GM21737 (cell line): Measurements from ENCODE around the gene NMUR2.
A peak's percentile ranks its signal among the peaks of the same experiment; 100 is the strongest.

ENCODE experiments used
- ATAC-seq: cut with Tn5 transposase; IDR thresholded peaks from one replicate; pipeline ENCODE4 v1.9.1; 2021; ENCODE audit warnings: mild to moderate bottlenecking, moderate library complexity; ENCODE audit not compliant: unreplicated experiment

Gene NMUR2

GRCh38 chr5:152405145-152405544, at the start of gene NMUR2:
Gene NMUR2 (minus strand): TSS chr5:152405279. CDS start chr5:152405113, 166 bp downstream.
- no peak for ATAC-seq

GRCh38 chr5:152443935-152444334, 38.9 kb upstream of the NMUR2 start:
- ATAC-seq: no peak

- ATAC-seq: no peak
Observed at GRCh38 chr5:152439791-152440190, 34.7 kb upstream of the NMUR2 start.

- no peak for ATAC-seq
Observed at GRCh38 chr5:152437866-152438265, 32.8 kb upstream of the NMUR2 start.

- no peak for ATAC-seq
Observed at GRCh38 chr5:152427721-152428120, 22.6 kb upstream of the NMUR2 start.

GRCh38 chr5:152425083-152425482, 20.0 kb upstream of the NMUR2 start:
- no peak for ATAC-seq

- no peak for ATAC-seq
Observed at GRCh38 chr5:152424501-152424900, 19.4 kb upstream of the NMUR2 start.

- no peak for ATAC-seq
Observed at GRCh38 chr5:152422081-152422480, 17.0 kb upstream of the NMUR2 start.

- ATAC-seq: no peak
Observed at GRCh38 chr5:152412129-152412528, 7.0 kb upstream of the NMUR2 start.

GRCh38 chr5:152406082-152406481, 1.0 kb upstream of the NMUR2 start:
- ATAC-seq: no peak

- no peak for ATAC-seq
Observed at GRCh38 chr5:152404494-152404893, 585 bp downstream of the NMUR2 start.

GRCh38 chr5:152403046-152403445, 2.0 kb downstream of the NMUR2 start:
- ATAC-seq: no peak

- no peak for ATAC-seq
Observed at GRCh38 chr5:152400846-152401245, 4.2 kb downstream of the NMUR2 start.

GRCh38 chr5:152397581-152397980, 7.5 kb downstream of the NMUR2 start:
- peak; percentile 80 for ATAC-seq

- no peak for ATAC-seq
Observed at GRCh38 chr5:152393441-152393840, 11.6 kb downstream of the NMUR2 start.

- no peak for ATAC-seq
Observed at GRCh38 chr5:152389208-152389849, 15.8 kb downstream of the NMUR2 start.

- no peak for ATAC-seq
Observed at GRCh38 chr5:152388610-152389009, 16.5 kb downstream of the NMUR2 start.

GRCh38 chr5:152380415-152381123, 24.5 kb downstream of the NMUR2 start:
- ATAC-seq: no peak

- no peak for ATAC-seq
Observed at GRCh38 chr5:152379331-152379730, 25.7 kb downstream of the NMUR2 start.

GRCh38 chr5:152378730-152379129, 26.3 kb downstream of the NMUR2 start:
- ATAC-seq: no peak

- no peak for ATAC-seq
Observed at GRCh38 chr5:152376886-152377285, 28.2 kb downstream of the NMUR2 start.

GRCh38 chr5:152374711-152375275, 30.3 kb downstream of the NMUR2 start:
- no peak for ATAC-seq
